GM23248 (cell line): ENCODE results near the gene TSHZ2.
"Not testable (repeated sequence)": the region's sequence is repeated elsewhere in the genome, so short reads cannot be mapped to it uniquely, and the experiment has no call there.

Experiments
- EZH2 ChIP-seq: fragments of 200-600 bp; sonication (generic); IDR thresholded peaks from 2 replicates; pipeline ENCODE4 v1.6.1; 2018; ENCODE audit warnings: antibody characterized with exemption, mild to moderate bottlenecking; ENCODE audit not compliant: insufficient read depth, poor library complexity, severe bottlenecking
- EZH2phosphoT487 ChIP-seq: fragments of 200-600 bp; sonication (generic); IDR thresholded peaks from 2 replicates; pipeline ENCODE4 v1.6.1; 2018; ENCODE audit warnings: antibody characterized with exemption, moderate library complexity, mild to moderate bottlenecking, low read depth; ENCODE audit not compliant: insufficient read depth

- TF ChIP-seq EZH2phosphoT487, EZH2: not testable (repeated sequence)
These were observed 560.6 kb downstream of the TSHZ2 start for GRCh38 chr20:53532654-53533312.
